K562 (cell line): ENCODE measurements around the gene KCND2. TPM values are rescaled to one million over a fixed set of nuclear protein-coding genes. Genes with fewer than 3 reads are reported as not detected.

ENCODE experiments used
- ATAC-seq: fragments of 200-7000 bp; cut with Tn5 transposase; 3 replicates; pipeline ENCODE4 v1.9.1; 2020; ENCODE audit warnings: moderate library complexity
- BruUV-seq: library from RNA; stranded (reverse); fragments of 400-500 nt; replicated peaks from 2 replicates; lab custom pipeline; 2021; lab: Mats Ljungman, UMichigan
- CTCF ChIA-PET: fragments of 300-600 bp; formaldehyde crosslinking; extraction: SDS; loops from one replicate; lab custom pipeline; 2021; ENCODE audit warnings: low intra/inter-chr PET ratio; lab: Yijun Ruan, JAX
- POLR2A ChIA-PET: fragments of 300-600, 350-650 bp; sonication (Branson Sonifier 250); formaldehyde crosslinking; extraction: SDS; loops from one replicate; lab custom pipeline; 2021; ENCODE audit warnings: antibody characterized with exemption, inconsistent platforms; lab: Yijun Ruan, JAX
- DNase-seq, 4 experiments: peaks; one replicate each; pipeline versions ENCODE4 v3.0.0 to v3.0.0-alpha.2; 2011 to 2018; ENCODE audit warnings: low spot score in 3 of 4, mixed read lengths in 3 of 4; ENCODE audit errors: extremely low read depth in 1 of 4
- FAIRE-seq: peaks from 2 replicates; lab custom pipeline; 2011; peaks lifted over from hg19 to GRCh38; lab: Jason Lieb, UNC
- H2AFZ ChIP-seq: 2 replicates; pipeline ENCODE4 v1.6.0; 2011; ENCODE audit warnings: low read depth, low read length, control low read depth, inconsistent platforms
- H3K27ac ChIP-seq: fragments of 200-600 bp; 3 replicates; pipeline ENCODE4 v1.8.0; 2011; ENCODE audit warnings: low read depth, mild to moderate bottlenecking, control low read depth, inconsistent platforms, low read length, moderate library complexity, mixed read lengths; ENCODE audit errors: extremely low read depth
- H3K27me3 ChIP-seq, 2 experiments: fragments of 300-600 bp in 1 of 2; 2 replicates in 1 of 2; 3 replicates in 1 of 2; pipeline versions ENCODE4 v1.6.0 to v1.8.0; 2011; ENCODE audit warnings: inconsistent platforms in 2 of 2, low read length in 2 of 2, mild to moderate bottlenecking in 1 of 2, mixed read lengths in 1 of 2, moderate library complexity in 1 of 2; ENCODE audit not compliant: control insufficient read depth in 2 of 2, insufficient read depth in 2 of 2
- H3K36me3 ChIP-seq: fragments of 300-600 bp; 3 replicates; pipeline ENCODE4 v1.8.0; 2011; ENCODE audit warnings: mild to moderate bottlenecking, low read length, inconsistent platforms; ENCODE audit not compliant: control insufficient read depth, insufficient read depth
- H3K4me1 ChIP-seq, 2 experiments: fragments of 200-600 bp in 1 of 2; replicated peaks in 1 of 2; 2 replicates in 1 of 2; 3 replicates in 1 of 2; pipeline versions ENCODE4 v1.5.1 to v1.8.0; 2011; ENCODE audit warnings: inconsistent platforms in 2 of 2, low read length in 2 of 2, mild to moderate bottlenecking in 1 of 2, mixed read lengths in 1 of 2, moderate library complexity in 1 of 2; ENCODE audit not compliant: control insufficient read depth in 2 of 2, insufficient read depth in 2 of 2
- H3K4me2 ChIP-seq: 2 replicates; pipeline ENCODE4 v1.6.1; 2011; ENCODE audit warnings: low read length, control low read depth, inconsistent platforms, mixed read lengths; ENCODE audit not compliant: insufficient read depth
- H3K4me3 ChIP-seq: fragments of 200-600 bp; sonication (generic), shearing (Covaris generic); 2 replicates; pipeline ENCODE4 v1.5.1; 2016; ENCODE audit warnings: control low read depth, inconsistent platforms
- H3K79me2 ChIP-seq: fragments of 200-600 bp; 3 replicates; pipeline ENCODE4 v1.8.0; 2011; ENCODE audit warnings: low read length, inconsistent platforms; ENCODE audit not compliant: control insufficient read depth, insufficient read depth
- H3K9ac ChIP-seq, 2 experiments: 2 replicates each; pipeline versions ENCODE4 v1.6.0 to v1.6.1; 2011; ENCODE audit warnings: low read depth in 2 of 2, low read length in 2 of 2, control low read depth in 1 of 2, inconsistent platforms in 1 of 2, mild to moderate bottlenecking in 1 of 2, mixed read lengths in 1 of 2; ENCODE audit not compliant: insufficient read depth in 1 of 2
- H3K9me1 ChIP-seq: one replicate; pipeline ENCODE4 v1.6.0; 2011; ENCODE audit warnings: inconsistent platforms, mild to moderate bottlenecking, low read length, moderate library complexity; ENCODE audit not compliant: control insufficient read depth, insufficient read depth
- H3K9me3 ChIP-seq: replicated peaks from 2 replicates; pipeline ENCODE4 v1.5.1; 2011; ENCODE audit warnings: low read depth, low read length, inconsistent platforms; ENCODE audit not compliant: control insufficient read depth, insufficient read depth
- H4K20me1 ChIP-seq: replicated peaks from 2 replicates; pipeline ENCODE4 v1.6.1; 2011; ENCODE audit warnings: low read length, inconsistent platforms, mixed read lengths; ENCODE audit not compliant: control insufficient read depth, insufficient read depth
- MXI1 ChIP-seq: IDR thresholded peaks from 2 replicates; pipeline ENCODE4 v1.6.1; 2011; ENCODE audit warnings: low read depth, mild to moderate bottlenecking, improper control_type of control experiment, low read length
- PHB ChIP-seq: fragments of 250-450 bp; sonication (Bioruptor Pico); IDR thresholded peaks from 2 replicates; pipeline ENCODE4 v1.5.0; 2021
- POLR3A ChIP-seq: IDR thresholded peaks from 2 replicates; pipeline ENCODE4 v1.6.1; 2011; ENCODE audit warnings: borderline replicate concordance, mild to moderate bottlenecking, moderate library complexity; ENCODE audit not compliant: insufficient read length, insufficient read depth; ENCODE audit errors: extremely low read depth
- SRSF3 ChIP-seq: fragments of 200-400 bp; formaldehyde crosslinking; IDR thresholded peaks from 2 replicates; pipeline ENCODE4 v1.6.1; 2016; ENCODE audit warnings: mild to moderate bottlenecking, low read length, moderate library complexity; ENCODE audit not compliant: insufficient read depth
- TAF15 ChIP-seq: fragments of 200-400 bp; formaldehyde crosslinking; IDR thresholded peaks from 2 replicates; pipeline ENCODE4 v1.6.1; 2017; ENCODE audit warnings: mild to moderate bottlenecking, low read depth, low read length, moderate library complexity
- YY1 ChIP-seq, 3 experiments: IDR thresholded peaks; 2 replicates each; pipeline ENCODE4 v1.6.1; 2011; ENCODE audit warnings: low read length in 2 of 3, mild to moderate bottlenecking in 2 of 3, moderate library complexity in 2 of 3, borderline replicate concordance in 1 of 3, control low read depth in 1 of 3, low read depth in 1 of 3; ENCODE audit not compliant: insufficient read depth in 3 of 3, insufficient replicate concordance in 2 of 3, control insufficient read depth in 1 of 3, insufficient read length in 1 of 3; ENCODE audit errors: extremely low read depth in 1 of 3
- ZNF174 ChIP-seq: fragments of 250-450 bp; sonication (Bioruptor Pico); IDR thresholded peaks from 2 replicates; pipeline ENCODE4 v1.4.0; 2020; ENCODE audit warnings: mild to moderate bottlenecking
- ZNF23 ChIP-seq: fragments of 250-450 bp; sonication (Bioruptor Pico); IDR thresholded peaks from 2 replicates; pipeline ENCODE4 v1.4.0; 2020; ENCODE audit warnings: mild to moderate bottlenecking
- ZNF24 ChIP-seq: fragments of 450-650 bp; IDR thresholded peaks from 2 replicates; pipeline ENCODE4 v1.6.1; 2016
- ZNF445 ChIP-seq: fragments of 250-450 bp; sonication (Bioruptor Pico); IDR thresholded peaks from 2 replicates; pipeline ENCODE4 v1.4.0; 2020; ENCODE audit warnings: low read depth, mild to moderate bottlenecking, moderate library complexity
- ZNF778 ChIP-seq: fragments of 450-650 bp; formaldehyde crosslinking; IDR thresholded peaks from 2 replicates; pipeline ENCODE4 v1.4.0; 2020; ENCODE audit warnings: mild to moderate bottlenecking, moderate library complexity
- in situ Hi-C: fragments of 300-500 bp; cut with MboI; formaldehyde crosslinking; loops from 4 replicates; pipeline ENCODE4 v1.15.0; 2018; ENCODE audit warnings: inconsistent platforms, mixed read lengths
- intact Hi-C: fragments of 100-400 bp; cut with micrococcal nuclease; formaldehyde crosslinking; loops from 2 replicates; pipeline ENCODE4 v1.14.2; 2022
- polyA plus RNA-seq, 8 experiments: library from polyadenylated mRNA; depleted of rRNA in 4 of 8; stranded (reverse) in 5 of 8; unstranded in 3 of 8; fragments of >200 nt; fragmentation: Nextera tagmentation in 2 of 8; fragmentation: Illumina TruSeq in 1 of 8; extraction: Ambion mirVana in 2 of 8; extraction: Trizol in 1 of 8; gene quantifications; 2 replicates each; pipeline versions ENCODE4 v1.2.1 to v1.2.3, GENCODE V29; 2011 to 2014; ENCODE audit warnings: inconsistent platforms in 1 of 8, missing spikeins in 1 of 8
- total RNA-seq, 7 experiments: library from RNA; depleted of rRNA in 6 of 7; stranded (reverse); fragments of >200 nt in 6 of 7; fragmentation: Illumina TruSeq in 2 of 7; extraction: Trizol in 2 of 7; gene quantifications; 2 replicates each; pipeline versions ENCODE4 v1.2.1 to v1.2.3, GENCODE V29; 2011 to 2021; ENCODE audit warnings: low replicate concordance in 1 of 7
- TF ChIP-seq, protein P1 (sequence below): fragments of 250-450 bp; sonication (Bioruptor Pico); IDR thresholded peaks from 2 replicates; pipeline ENCODE4 v1.4.0; 2020; ENCODE audit warnings: mild to moderate bottlenecking
- TF ChIP-seq, protein P2 (sequence below): sonication (generic); formaldehyde crosslinking; IDR thresholded peaks from 2 replicates; pipeline ENCODE4 v1.8.1; 2023; ENCODE audit warnings: mild to moderate bottlenecking, missing genetic modification reagents

KCND2 gene
- total and polyA plus RNA-seq, 9 of the 15 experiments (the other 6 are each of a cell fraction or from before 2014, with no cell fraction given): 0.03 to 0.12 TPM; not detected in 7

GRCh38 chr7:120256344-120257070 lies 16.5 kb upstream of the KCND2 start:
- H3K4me3 ChIP-seq: no peak overlapping the region
- no peak for ATAC-seq
- intact Hi-C loops (no loop called here), in situ Hi-C loops (no loop called here)
- no peak overlapping the region for H3K4me2 ChIP-seq
- TF ChIP-seq MXI1 (no peak), ZNF778 (no peak), YY1 (IDR thresholded peaks at IDR 0.05; ENCODE audit: borderline replicate concordance in 1 of 3, control insufficient read depth in 1 of 3, extremely low read depth in 1 of 3, insufficient read depth in 3 of 3, insufficient read length in 1 of 3, insufficient replicate concordance in 2 of 3, low read depth in 1 of 3, low read length in 2 of 3) (no peak), ZNF174 (CRISPR knock-in tag) (no peak), POLR3A (no peak), SRSF3 (no peak), PHB (CRISPR knock-in tag) (no peak), TAF15 (no peak), ZNF445 (CRISPR knock-in tag) (no peak), ZNF23 (CRISPR knock-in tag) (no peak), ZNF24 (no peak)
- TF ChIP-seq, protein P1, sequence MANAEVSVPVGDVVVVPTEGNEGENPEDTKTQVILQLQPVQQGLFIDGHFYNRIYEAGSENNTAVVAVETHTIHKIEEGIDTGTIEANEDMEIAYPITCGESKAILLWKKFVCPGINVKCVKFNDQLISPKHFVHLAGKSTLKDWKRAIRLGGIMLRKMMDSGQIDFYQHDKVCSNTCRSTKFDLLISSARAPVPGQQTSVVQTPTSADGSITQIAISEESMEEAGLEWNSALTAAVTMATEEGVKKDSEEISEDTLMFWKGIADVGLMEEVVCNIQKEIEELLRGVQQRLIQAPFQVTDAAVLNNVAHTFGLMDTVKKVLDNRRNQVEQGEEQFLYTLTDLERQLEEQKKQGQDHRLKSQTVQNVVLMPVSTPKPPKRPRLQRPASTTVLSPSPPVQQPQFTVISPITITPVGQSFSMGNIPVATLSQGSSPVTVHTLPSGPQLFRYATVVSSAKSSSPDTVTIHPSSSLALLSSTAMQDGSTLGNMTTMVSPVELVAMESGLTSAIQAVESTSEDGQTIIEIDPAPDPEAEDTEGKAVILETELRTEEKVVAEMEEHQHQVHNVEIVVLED: no peak
- TF ChIP-seq, protein P2, sequence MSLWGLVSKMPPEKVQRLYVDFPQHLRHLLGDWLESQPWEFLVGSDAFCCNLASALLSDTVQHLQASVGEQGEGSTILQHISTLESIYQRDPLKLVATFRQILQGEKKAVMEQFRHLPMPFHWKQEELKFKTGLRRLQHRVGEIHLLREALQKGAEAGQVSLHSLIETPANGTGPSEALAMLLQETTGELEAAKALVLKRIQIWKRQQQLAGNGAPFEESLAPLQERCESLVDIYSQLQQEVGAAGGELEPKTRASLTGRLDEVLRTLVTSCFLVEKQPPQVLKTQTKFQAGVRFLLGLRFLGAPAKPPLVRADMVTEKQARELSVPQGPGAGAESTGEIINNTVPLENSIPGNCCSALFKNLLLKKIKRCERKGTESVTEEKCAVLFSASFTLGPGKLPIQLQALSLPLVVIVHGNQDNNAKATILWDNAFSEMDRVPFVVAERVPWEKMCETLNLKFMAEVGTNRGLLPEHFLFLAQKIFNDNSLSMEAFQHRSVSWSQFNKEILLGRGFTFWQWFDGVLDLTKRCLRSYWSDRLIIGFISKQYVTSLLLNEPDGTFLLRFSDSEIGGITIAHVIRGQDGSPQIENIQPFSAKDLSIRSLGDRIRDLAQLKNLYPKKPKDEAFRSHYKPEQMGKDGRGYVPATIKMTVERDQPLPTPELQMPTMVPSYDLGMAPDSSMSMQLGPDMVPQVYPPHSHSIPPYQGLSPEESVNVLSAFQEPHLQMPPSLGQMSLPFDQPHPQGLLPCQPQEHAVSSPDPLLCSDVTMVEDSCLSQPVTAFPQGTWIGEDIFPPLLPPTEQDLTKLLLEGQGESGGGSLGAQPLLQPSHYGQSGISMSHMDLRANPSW (CRISPR knock-in tag): no peak
- ChIA-PET CTCF (no interaction called here), POLR2A (no interaction called here)
- no peaks in the 10 kb centered on the region for H3K36me3 ChIP-seq
- no peak for FAIRE-seq
- no peak for DNase-seq
- H3K9ac ChIP-seq: no peak overlapping the region
- no peaks in the 10 kb centered on the region for H4K20me1 ChIP-seq
- H3K4me1 ChIP-seq: no peaks in the 10 kb centered on the region
- no TSS peak for BruUV-seq
- H3K27me3 ChIP-seq: no peaks in the 10 kb centered on the region
- H3K9me3 ChIP-seq: 0 out of 2 replicates have a peak, but pooled peaks cover 3% of the 10 kb centered on the region
- no peaks in the 10 kb centered on the region for H3K9me1 ChIP-seq
- no peaks in the 10 kb centered on the region for H3K79me2 ChIP-seq
- no peak overlapping the region for H2AFZ ChIP-seq
- no peak overlapping the region for H3K27ac ChIP-seq
